Suprapubic skin (tissue), 4 donors: ENCODE data around the gene PRKCE. TPM values are rescaled to one million over a fixed set of nuclear protein-coding genes. Genes with fewer than 3 reads are reported as not detected.

Experiments
- DNase-seq, 2 donors: peaks; one replicate each; pipeline ENCODE4 v3.0.0-alpha.2; 2019; ENCODE audit warnings: low spot score in 2 of 2
- H3K27ac ChIP-seq: fragments of 200-600 bp; sonication (generic); one replicate; pipeline ENCODE4 v1.5.1; 2019
- H3K27me3 ChIP-seq: fragments of 200-600 bp; sonication (generic); one replicate; pipeline ENCODE4 v1.5.1; 2019
- H3K36me3 ChIP-seq: fragments of 200-600 bp; sonication (generic); one replicate; pipeline ENCODE4 v1.5.1; 2019
- H3K4me1 ChIP-seq: fragments of 200-600 bp; sonication (generic); one replicate; pipeline ENCODE4 v1.5.1; 2019
- H3K4me3 ChIP-seq: fragments of 200-600 bp; sonication (generic); one replicate; pipeline ENCODE4 v1.5.1; 2019; ENCODE audit warnings: mild to moderate bottlenecking
- H3K9me3 ChIP-seq: fragments of 200-600 bp; sonication (generic); one replicate; pipeline ENCODE4 v1.5.1; 2019
- EP300 ChIP-seq: sonication (generic); formaldehyde crosslinking; IDR thresholded peaks from one replicate; pipeline ENCODE4 v1.6.1; 2017; ENCODE audit warnings: antibody characterized with exemption
- POLR2A ChIP-seq, 2 donors: fragments of 450-650 bp; IDR thresholded peaks; one replicate each; pipeline ENCODE4 v1.6.1; 2017; ENCODE audit warnings: antibody characterized with exemption in 2 of 2, mild to moderate bottlenecking in 2 of 2, moderate library complexity in 2 of 2
- POLR2AphosphoS5 ChIP-seq, 3 donors: sonication (generic); formaldehyde crosslinking; IDR thresholded peaks; one replicate each; pipeline ENCODE4 v1.6.1; 2017; ENCODE audit warnings: antibody characterized with exemption in 3 of 3
- WGBS: methylation state at CpG from one replicate; pipeline ENCODE4 v1.1.5; 2018; 5-methylcytosine and 5-hydroxymethylcytosine counted together
- total RNA-seq, 4 donors: library from RNA; depleted of rRNA; stranded (reverse); fragments of >200 nt; gene quantifications; one replicate each; pipeline ENCODE4 v1.1.0, GENCODE V29; 2016
- TF ChIP-seq, protein P1 (sequence below), 2 donors: fragments of 200-600 bp in 1 of 2; fragments of 450-650 bp in 1 of 2; sonication (generic) in 1 of 2; IDR thresholded peaks; one replicate each; pipeline ENCODE4 v1.5.1; 2016 to 2019; ENCODE audit warnings: antibody characterized with exemption in 2 of 2, mild to moderate bottlenecking in 1 of 2, moderate library complexity in 1 of 2

Gene PRKCE
- total RNA-seq, 4 donors from 2014 or later = 7.9 to 18.3 (median 12.5) TPM

DNA sequence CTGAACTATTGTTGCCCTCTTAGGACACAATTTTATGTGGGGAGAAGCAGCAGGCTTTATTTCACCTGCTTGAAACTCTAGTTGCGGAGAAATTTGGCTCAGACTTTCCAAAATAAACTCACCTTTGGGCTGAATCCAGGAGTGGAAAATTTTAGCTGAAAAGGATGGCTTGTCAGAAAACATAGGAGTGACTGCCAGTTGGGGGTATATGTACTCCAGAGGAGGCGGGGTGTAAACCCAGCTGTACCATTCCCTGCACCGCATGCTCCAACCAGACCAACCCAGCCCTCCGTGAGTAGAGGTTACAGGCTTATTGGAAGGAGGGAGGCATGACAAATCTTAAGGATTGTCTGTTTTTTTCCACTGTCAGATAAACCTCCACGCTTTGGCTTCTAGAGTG lies 53.8 kb downstream of the PRKCE start:
- Histone ChIP-seq H3K27me3 (no peaks in the 10 kb centered on the region), H3K36me3 (peaks cover 4% of the 10 kb centered on the region), H3K4me3 (no peak overlapping the region), H3K4me1 (peaks cover 16% of the 10 kb centered on the region), H3K27ac (no peak overlapping the region), H3K9me3 (no peaks in the 10 kb centered on the region)
- no peak for DNase-seq
- TF ChIP-seq, protein P1, sequence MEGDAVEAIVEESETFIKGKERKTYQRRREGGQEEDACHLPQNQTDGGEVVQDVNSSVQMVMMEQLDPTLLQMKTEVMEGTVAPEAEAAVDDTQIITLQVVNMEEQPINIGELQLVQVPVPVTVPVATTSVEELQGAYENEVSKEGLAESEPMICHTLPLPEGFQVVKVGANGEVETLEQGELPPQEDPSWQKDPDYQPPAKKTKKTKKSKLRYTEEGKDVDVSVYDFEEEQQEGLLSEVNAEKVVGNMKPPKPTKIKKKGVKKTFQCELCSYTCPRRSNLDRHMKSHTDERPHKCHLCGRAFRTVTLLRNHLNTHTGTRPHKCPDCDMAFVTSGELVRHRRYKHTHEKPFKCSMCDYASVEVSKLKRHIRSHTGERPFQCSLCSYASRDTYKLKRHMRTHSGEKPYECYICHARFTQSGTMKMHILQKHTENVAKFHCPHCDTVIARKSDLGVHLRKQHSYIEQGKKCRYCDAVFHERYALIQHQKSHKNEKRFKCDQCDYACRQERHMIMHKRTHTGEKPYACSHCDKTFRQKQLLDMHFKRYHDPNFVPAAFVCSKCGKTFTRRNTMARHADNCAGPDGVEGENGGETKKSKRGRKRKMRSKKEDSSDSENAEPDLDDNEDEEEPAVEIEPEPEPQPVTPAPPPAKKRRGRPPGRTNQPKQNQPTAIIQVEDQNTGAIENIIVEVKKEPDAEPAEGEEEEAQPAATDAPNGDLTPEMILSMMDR (IDR thresholded peaks at IDR 0.05) = no peak
- TF ChIP-seq POLR2A (IDR thresholded peaks at IDR 0.05) (no peak), EP300 (no peak), POLR2AphosphoS5 (IDR thresholded peaks at IDR 0.05) (no peak)
- WGBS = 59% methylated on average over 5 of the region's 5 CpGs

DNA sequence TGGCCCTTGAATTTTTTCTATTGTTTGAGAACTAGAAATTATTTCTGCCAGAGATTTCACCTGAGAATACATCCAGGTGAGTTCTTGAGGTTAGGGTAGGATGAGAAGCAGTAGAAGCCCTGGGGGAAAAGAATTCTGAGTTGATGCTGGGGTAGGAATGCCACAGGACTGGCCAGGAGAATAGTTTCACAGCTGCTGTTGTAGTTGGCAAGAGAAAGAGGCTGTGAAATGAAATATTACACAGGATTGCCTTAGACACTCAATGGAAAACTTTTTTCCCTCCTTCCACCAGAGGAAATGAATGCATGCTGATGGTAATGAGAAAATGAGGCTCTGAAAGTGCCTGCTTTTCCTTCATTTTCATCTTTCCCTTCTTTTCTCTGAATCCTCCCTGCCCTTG lies 54.6 kb downstream of the PRKCE start:
- DNase-seq = no peak
- H3K36me3 ChIP-seq = peaks cover 4% of the 10 kb centered on the region
- no peaks in the 10 kb centered on the region for H3K27me3 ChIP-seq
- H3K4me1 ChIP-seq = peaks cover 16% of the 10 kb centered on the region
- no peak overlapping the region for H3K4me3 ChIP-seq
- no peak for TF ChIP-seq EP300
- TF ChIP-seq, protein P1 (IDR thresholded peaks at IDR 0.05) = no peak
- TF ChIP-seq POLR2AphosphoS5 (IDR thresholded peaks at IDR 0.05) = no peak
- TF ChIP-seq POLR2A (IDR thresholded peaks at IDR 0.05) = no peak
- no peaks in the 10 kb centered on the region for H3K9me3 ChIP-seq
- H3K27ac ChIP-seq = no peak overlapping the region

DNA sequence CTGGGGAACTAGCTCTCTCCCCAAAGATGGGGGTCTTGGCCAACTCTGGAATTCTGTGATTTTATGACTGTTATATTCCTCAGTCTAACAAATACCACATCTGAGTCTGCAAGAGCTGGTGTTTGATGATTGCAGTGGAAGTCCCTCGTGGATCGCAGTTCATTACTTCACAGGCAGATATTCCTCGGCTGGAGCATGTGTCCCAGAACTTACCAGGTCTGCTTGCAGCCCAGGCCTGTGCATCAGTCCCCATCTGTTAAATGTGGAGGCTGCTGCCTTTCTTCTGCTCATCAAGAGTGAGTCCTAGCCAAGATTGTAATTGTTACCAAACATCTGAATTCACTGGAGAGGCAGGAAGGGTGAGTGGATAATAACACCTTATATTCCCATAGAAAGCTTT lies 55.5 kb downstream of the PRKCE start:
- Histone ChIP-seq H3K27me3 (no peaks in the 10 kb centered on the region), H3K36me3 (peaks cover 4% of the 10 kb centered on the region), H3K27ac (no peak overlapping the region), H3K9me3 (no peaks in the 10 kb centered on the region), H3K4me3 (no peak overlapping the region), H3K4me1 (peaks cover 16% of the 10 kb centered on the region)
- TF ChIP-seq EP300 = no peak
- no peak for TF ChIP-seq POLR2AphosphoS5 (IDR thresholded peaks at IDR 0.05)
- TF ChIP-seq, protein P1 (IDR thresholded peaks at IDR 0.05) = no peak
- TF ChIP-seq POLR2A (IDR thresholded peaks at IDR 0.05) = no peak
- 85% methylated on average over 3 of the region's 3 CpGs for WGBS
- no peak for DNase-seq

DNA sequence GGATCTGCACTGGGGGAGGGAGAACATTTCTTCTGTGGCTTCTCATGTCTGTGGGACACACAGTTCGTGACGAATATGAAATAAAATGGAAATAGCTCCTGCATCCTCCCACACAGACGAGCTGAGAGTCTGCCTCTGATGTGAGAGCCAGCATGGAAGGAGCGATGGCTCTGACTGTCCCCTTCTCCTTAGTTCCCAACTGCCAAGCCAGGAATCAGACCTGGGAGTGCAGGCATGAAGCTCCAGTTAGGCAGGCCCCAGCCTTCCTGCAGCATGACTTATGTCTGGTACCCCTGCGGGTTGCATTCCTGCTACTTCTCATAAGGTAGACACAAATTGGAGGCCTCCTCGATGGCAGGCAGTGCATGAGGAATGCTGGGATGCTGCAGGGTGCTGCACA lies 56.2 kb downstream of the PRKCE start:
- Histone ChIP-seq H3K36me3 (peaks cover 4% of the 10 kb centered on the region), H3K4me1 (peaks cover 16% of the 10 kb centered on the region), H3K27me3 (no peaks in the 10 kb centered on the region), H3K4me3 (no peak overlapping the region), H3K9me3 (no peaks in the 10 kb centered on the region), H3K27ac (no peak overlapping the region)
- WGBS = 88% methylated on average over 6 of the region's 6 CpGs
- no peak for DNase-seq
- TF ChIP-seq EP300 (no peak), POLR2AphosphoS5 (IDR thresholded peaks at IDR 0.05) (no peak), POLR2A (IDR thresholded peaks at IDR 0.05) (no peak)
- TF ChIP-seq, protein P1 (IDR thresholded peaks at IDR 0.05) = no peak

DNA sequence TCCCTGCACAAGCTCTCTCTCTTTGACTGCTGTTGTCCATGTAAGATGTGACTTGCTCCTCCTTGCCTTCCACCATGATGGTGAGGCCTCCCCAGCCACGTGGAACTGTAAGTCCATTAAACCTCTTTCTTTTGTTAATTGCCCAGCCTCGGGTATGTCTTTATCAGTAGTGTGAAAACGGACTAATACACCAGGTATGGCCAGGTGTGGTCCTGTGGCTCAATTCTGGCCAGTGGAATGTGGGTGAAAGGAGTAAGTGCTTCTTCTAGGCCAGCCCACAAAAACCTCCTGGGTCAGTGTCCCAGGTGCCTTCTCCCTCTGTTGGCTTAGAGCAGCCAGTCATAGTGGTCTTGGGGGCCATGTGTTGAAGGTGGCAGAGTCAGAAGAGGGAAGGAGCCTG lies 57.0 kb downstream of the PRKCE start:
- Histone ChIP-seq H3K27ac (no peak overlapping the region), H3K4me1 (peaks cover 16% of the 10 kb centered on the region), H3K4me3 (no peak overlapping the region), H3K9me3 (no peaks in the 10 kb centered on the region), H3K36me3 (peaks cover 4% of the 10 kb centered on the region), H3K27me3 (no peaks in the 10 kb centered on the region)
- 94% methylated on average over 3 of the region's 3 CpGs for WGBS
- DNase-seq = no peak
- TF ChIP-seq POLR2A (IDR thresholded peaks at IDR 0.05) = no peak
- TF ChIP-seq POLR2AphosphoS5 (IDR thresholded peaks at IDR 0.05) = no peak
- TF ChIP-seq, protein P1 (IDR thresholded peaks at IDR 0.05) = no peak
- no peak for TF ChIP-seq EP300
